HFFc6 (cell line): ENCODE results near the gene USP24. TPM values are rescaled to one million over a fixed set of nuclear protein-coding genes. Genes with fewer than 3 reads are reported as not detected.

ENCODE experiments used
- DNase-seq: peaks from one replicate; pipeline ENCODE4 v3.0.0-alpha.2; 2018
- H3K27ac Mint-ChIP-seq: 2 replicates; pipeline ENCODE4 v1.8.0; 2020; ENCODE audit warnings: mild to moderate bottlenecking, mixed read lengths
- H3K27me3 Mint-ChIP-seq: 2 replicates; pipeline ENCODE4 v1.8.0; 2021; ENCODE audit warnings: mild to moderate bottlenecking, moderate library complexity, mixed read lengths; ENCODE audit not compliant: insufficient read depth
- H3K36me3 Mint-ChIP-seq: 2 replicates; pipeline ENCODE4 v1.8.0; 2021; ENCODE audit warnings: low read depth, mixed read lengths
- H3K4me1 Mint-ChIP-seq: 2 replicates; pipeline ENCODE4 v1.8.0; 2020; ENCODE audit warnings: low read depth, mixed read lengths
- H3K4me3 Mint-ChIP-seq: 2 replicates; pipeline ENCODE4 v1.8.0; 2020; ENCODE audit warnings: mild to moderate bottlenecking, moderate library complexity, mixed read lengths
- H3K9me3 Mint-ChIP-seq: 2 replicates; pipeline ENCODE4 v1.8.0; 2020; ENCODE audit warnings: mild to moderate bottlenecking, mixed read lengths
- CTCF ChIP-seq: fragments of 200-600 bp; sonication (generic); IDR thresholded peaks from 2 replicates; pipeline ENCODE4 v1.5.0; 2021; ENCODE audit warnings: antibody characterized with exemption, mild to moderate bottlenecking
- total RNA-seq, 6 experiments: library from RNA; stranded (reverse); fragmentation: NEBNext Ultra II Directional; extraction: Animal tissue kit (Norgen Biotek cat#: 25700); gene quantifications; 2 replicates in 1 of 6; 3 replicates in 5 of 6; pipeline ENCODE4 v1.2.3, GENCODE V29; 2021

The USP24 gene
- total RNA-seq, 6 experiments from 2014 or later = 22.5 to 27.8 (median 25.0) TPM

- peak overlapping the region; percentile 54; the same call in 1 of the 2 replicates for H3K27ac Mint-ChIP-seq
- no peaks in the 10 kb centered on the region for H3K27me3 Mint-ChIP-seq
- H3K36me3 Mint-ChIP-seq = peaks cover 7% of the 10 kb centered on the region
- TF ChIP-seq CTCF = peak; percentile 90
- peak; percentile 92 for DNase-seq
- H3K4me3 Mint-ChIP-seq = no peak overlapping the region
- H3K9me3 Mint-ChIP-seq = no peaks in the 10 kb centered on the region
- H3K4me1 Mint-ChIP-seq = peaks cover 20% of the 10 kb centered on the region
Measured at GRCh38 chr1:55140546-55140983, 74.6 kb downstream of the USP24 start.

- peak overlapping the region; percentile 54; the same call in 1 of the 2 replicates for H3K27ac Mint-ChIP-seq
- no peak overlapping the region for H3K4me3 Mint-ChIP-seq
- peak; percentile 8 for DNase-seq
Measured at GRCh38 chr1:55140137-55140536, 75.0 kb downstream of the USP24 start.

GRCh38 chr1:55138823-55139222, 76.3 kb downstream of the USP24 start:
- H3K27me3 Mint-ChIP-seq = no peaks in the 10 kb centered on the region
- H3K4me3 Mint-ChIP-seq = no peak overlapping the region
- DNase-seq = no peak
- H3K9me3 Mint-ChIP-seq = no peaks in the 10 kb centered on the region
- H3K36me3 Mint-ChIP-seq = peaks cover 16% of the 10 kb centered on the region
- H3K27ac Mint-ChIP-seq = no peak overlapping the region
- H3K4me1 Mint-ChIP-seq = peaks cover 20% of the 10 kb centered on the region
- TF ChIP-seq CTCF = no peak

More at GRCh38 chr1:55140137-55140536, 75.0 kb downstream of the USP24 start:
- peaks cover 5% of the 10 kb centered on the region for H3K36me3 Mint-ChIP-seq
- no peaks in the 10 kb centered on the region for H3K27me3 Mint-ChIP-seq
- H3K9me3 Mint-ChIP-seq = no peaks in the 10 kb centered on the region
- no peak for TF ChIP-seq CTCF
- peaks cover 20% of the 10 kb centered on the region for H3K4me1 Mint-ChIP-seq

- Mint-ChIP-seq H3K36me3 (peaks cover 42% of the 10 kb centered on the region), H3K9me3 (no peaks in the 10 kb centered on the region), H3K4me3 (no peak overlapping the region), H3K27me3 (no peaks in the 10 kb centered on the region), H3K4me1 (peaks cover 35% of the 10 kb centered on the region), H3K27ac (no peak overlapping the region)
- no peak for TF ChIP-seq CTCF
- no peak for DNase-seq
Measured at GRCh38 chr1:55134152-55134808, 80.9 kb downstream of the USP24 start.

GRCh38 chr1:55131801-55132200, 83.4 kb downstream of the USP24 start:
- peak; percentile 71 for DNase-seq
- Mint-ChIP-seq H3K27me3 (no peaks in the 10 kb centered on the region), H3K36me3 (peaks cover 60% of the 10 kb centered on the region), H3K4me3 (no peak overlapping the region), H3K9me3 (peaks cover 4% of the 10 kb centered on the region; the same call in 1 of the 2 replicates), H3K27ac (peak overlapping the region; percentile 57), H3K4me1 (peaks cover 53% of the 10 kb centered on the region)
- no peak for TF ChIP-seq CTCF
